Neural progenitor cell (in vitro differentiated cells): ENCODE data around the gene LY6G5C. TPM values are rescaled to one million over a fixed set of nuclear protein-coding genes. Genes with fewer than 3 reads are reported as not detected.

ENCODE experiments used
- DNase-seq: peaks from one replicate; pipeline ENCODE4 v3.0.0-alpha.2; 2016; ENCODE audit warnings: low spot score
- H2AFZ ChIP-seq: fragments of 200-600 bp; sonication (generic); replicated peaks from 2 replicates; pipeline ENCODE4 v1.6.1; 2016; ENCODE audit warnings: antibody characterized with exemption
- H3F3A ChIP-seq: fragments of 200-600 bp; sonication (generic); 2 replicates; pipeline ENCODE4 v1.6.1; 2016; ENCODE audit warnings: antibody characterized with exemption, low read depth
- H3K27ac ChIP-seq: fragments of 200-600 bp; sonication (generic); 2 replicates; pipeline ENCODE4 v1.5.1; 2016; ENCODE audit warnings: mild to moderate bottlenecking
- H3K27me3 ChIP-seq: fragments of 200-600 bp; sonication (generic); 2 replicates; pipeline ENCODE4 v1.6.1; 2016; ENCODE audit warnings: mild to moderate bottlenecking, moderate library complexity
- H3K36me3 ChIP-seq: fragments of 200-600 bp; sonication (generic); 2 replicates; pipeline ENCODE4 v1.5.1; 2016
- H3K4me1 ChIP-seq: fragments of 200-600 bp; sonication (generic); 2 replicates; pipeline ENCODE4 v1.6.1; 2016; ENCODE audit warnings: mixed run types
- H3K4me2 ChIP-seq: fragments of 200-600 bp; sonication (generic); 2 replicates; pipeline ENCODE4 v1.6.1; 2016
- H3K4me3 ChIP-seq: fragments of 200-600 bp; sonication (generic); 2 replicates; pipeline ENCODE4 v1.5.1; 2016
- H3K79me2 ChIP-seq: fragments of 200-600 bp; sonication (generic); 2 replicates; pipeline ENCODE4 v1.6.1; 2016; ENCODE audit warnings: low read depth
- H3K9ac ChIP-seq: fragments of 200-600 bp; sonication (generic); 2 replicates; pipeline ENCODE4 v1.6.1; 2016
- H3K9me3 ChIP-seq: fragments of 200-600 bp; sonication (generic); 2 replicates; pipeline ENCODE4 v1.5.1; 2016; ENCODE audit warnings: low read depth
- H4K20me1 ChIP-seq: fragments of 200-600 bp; sonication (generic); 2 replicates; pipeline ENCODE4 v1.6.1; 2016; ENCODE audit warnings: low read depth
- H3K27ac Mint-ChIP-seq: 3 replicates; pipeline ENCODE4 v1.8.0; 2021; ENCODE audit warnings: mixed read lengths
- H3K27me3 Mint-ChIP-seq: 2 replicates; pipeline ENCODE4 v1.8.0; 2022; ENCODE audit warnings: low read depth, mild to moderate bottlenecking, inconsistent platforms, moderate library complexity, mixed read lengths; ENCODE audit not compliant: insufficient read depth
- H3K36me3 Mint-ChIP-seq: 3 replicates; pipeline ENCODE4 v1.8.0; 2021; ENCODE audit warnings: mixed read lengths
- H3K4me1 Mint-ChIP-seq: 3 replicates; pipeline ENCODE4 v1.8.0; 2021; ENCODE audit warnings: mixed read lengths
- H3K4me3 Mint-ChIP-seq: 3 replicates; pipeline ENCODE4 v1.8.0; 2021; ENCODE audit warnings: mild to moderate bottlenecking, moderate library complexity, mixed read lengths
- H3K9me3 Mint-ChIP-seq: 3 replicates; pipeline ENCODE4 v1.8.0; 2020; ENCODE audit warnings: mixed read lengths
- EZH2 ChIP-seq: fragments of 200-600 bp; sonication (generic); IDR thresholded peaks from 2 replicates; pipeline ENCODE4 v1.6.1; 2017; ENCODE audit warnings: antibody characterized with exemption, mild to moderate bottlenecking, moderate library complexity
- EZH2phosphoT487 ChIP-seq: fragments of 200-600 bp; sonication (generic); IDR thresholded peaks from 2 replicates; pipeline ENCODE4 v1.6.1; 2017; ENCODE audit warnings: antibody characterized with exemption
- total RNA-seq: library from RNA; depleted of rRNA; stranded (reverse); fragments of >200 nt; gene quantifications from 2 replicates; pipeline ENCODE4 v1.2.3, GENCODE V29; 2015; ENCODE audit warnings: low replicate concordance
- TF ChIP-seq, protein P1 (sequence below): fragments of 200-600 bp; sonication (generic); IDR thresholded peaks from 2 replicates; pipeline ENCODE4 v1.5.1; 2017; ENCODE audit warnings: antibody characterized with exemption, mild to moderate bottlenecking

The LY6G5C gene
- total RNA-seq, 1 donor from 2014 or later: not detected

DNA sequence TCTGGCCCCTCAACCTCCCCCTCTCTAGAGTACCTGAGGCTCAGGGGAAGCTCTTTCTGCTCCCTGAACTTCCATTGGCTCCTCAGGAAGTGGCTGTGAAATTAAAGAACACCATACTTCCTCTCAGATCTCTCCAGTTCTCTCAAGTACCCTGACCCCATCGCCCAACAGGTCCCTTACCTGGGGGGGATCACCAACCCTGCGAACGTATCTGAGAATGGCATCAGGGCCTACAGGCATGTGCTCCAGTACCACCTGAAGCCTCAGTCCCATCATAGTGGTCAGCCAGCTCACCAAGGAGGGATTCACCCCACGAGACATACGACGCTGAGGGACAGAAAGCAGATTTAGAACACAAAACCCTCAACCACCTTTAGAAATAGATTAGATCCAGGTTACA is 40.3 kb downstream of the LY6G5C start:
- Histone ChIP-seq H3F3A (peaks cover 47% of the 10 kb centered on the region), H3K36me3 (no peaks in the 10 kb centered on the region), H3K4me3 (no peak overlapping the region), H3K4me2 (no peak overlapping the region), H3K27ac (no peak overlapping the region), H3K4me1 (no peaks in the 10 kb centered on the region), H3K9me3 (no peaks in the 10 kb centered on the region), H2AFZ (no peak overlapping the region), H4K20me1 (peaks cover 29% of the 10 kb centered on the region), H3K79me2 (no peaks in the 10 kb centered on the region), H3K9ac (no peak overlapping the region), H3K27me3 (no peaks in the 10 kb centered on the region)
- H3K4me3 Mint-ChIP-seq: no peak overlapping the region
- TF ChIP-seq EZH2phosphoT487 (no peak), EZH2 (no peak)
- TF ChIP-seq, protein P1, sequence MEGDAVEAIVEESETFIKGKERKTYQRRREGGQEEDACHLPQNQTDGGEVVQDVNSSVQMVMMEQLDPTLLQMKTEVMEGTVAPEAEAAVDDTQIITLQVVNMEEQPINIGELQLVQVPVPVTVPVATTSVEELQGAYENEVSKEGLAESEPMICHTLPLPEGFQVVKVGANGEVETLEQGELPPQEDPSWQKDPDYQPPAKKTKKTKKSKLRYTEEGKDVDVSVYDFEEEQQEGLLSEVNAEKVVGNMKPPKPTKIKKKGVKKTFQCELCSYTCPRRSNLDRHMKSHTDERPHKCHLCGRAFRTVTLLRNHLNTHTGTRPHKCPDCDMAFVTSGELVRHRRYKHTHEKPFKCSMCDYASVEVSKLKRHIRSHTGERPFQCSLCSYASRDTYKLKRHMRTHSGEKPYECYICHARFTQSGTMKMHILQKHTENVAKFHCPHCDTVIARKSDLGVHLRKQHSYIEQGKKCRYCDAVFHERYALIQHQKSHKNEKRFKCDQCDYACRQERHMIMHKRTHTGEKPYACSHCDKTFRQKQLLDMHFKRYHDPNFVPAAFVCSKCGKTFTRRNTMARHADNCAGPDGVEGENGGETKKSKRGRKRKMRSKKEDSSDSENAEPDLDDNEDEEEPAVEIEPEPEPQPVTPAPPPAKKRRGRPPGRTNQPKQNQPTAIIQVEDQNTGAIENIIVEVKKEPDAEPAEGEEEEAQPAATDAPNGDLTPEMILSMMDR: no peak
- no peaks in the 10 kb centered on the region for H3K4me1 Mint-ChIP-seq
- H3K27ac Mint-ChIP-seq: no peak overlapping the region
- no peaks in the 10 kb centered on the region for H3K9me3 Mint-ChIP-seq
- peaks cover 2% of the 10 kb centered on the region for H3K27me3 Mint-ChIP-seq
- DNase-seq: no peak
- H3K36me3 Mint-ChIP-seq: peaks cover 45% of the 10 kb centered on the region

DNA sequence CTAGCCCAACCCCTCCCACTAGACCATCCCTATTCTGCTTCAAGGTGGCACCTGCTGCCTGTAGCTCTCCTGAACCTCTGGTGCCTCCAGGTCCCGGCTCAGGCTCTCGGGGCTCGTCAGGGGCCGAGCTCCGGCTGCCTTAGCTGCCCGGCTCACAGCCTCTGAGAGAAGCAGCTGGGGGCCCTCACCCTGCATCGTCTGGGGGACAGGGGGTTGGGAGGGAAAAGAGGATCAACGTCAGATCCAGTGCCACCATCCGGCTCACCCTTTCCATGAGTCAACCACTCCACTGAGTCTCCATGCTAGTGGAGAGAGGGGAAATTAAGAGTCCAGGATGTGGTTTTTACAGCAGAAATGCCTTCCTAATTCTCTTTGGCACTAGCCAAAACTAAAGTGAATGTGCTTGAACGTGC is 41.4 kb downstream of the LY6G5C start:
- no peaks in the 10 kb centered on the region for H3K9me3 ChIP-seq
- Mint-ChIP-seq H3K4me3 (no peak overlapping the region), H3K27me3 (peaks cover 2% of the 10 kb centered on the region), H3K36me3 (peaks cover 43% of the 10 kb centered on the region), H3K27ac (no peak overlapping the region), H3K9me3 (no peaks in the 10 kb centered on the region), H3K4me1 (no peaks in the 10 kb centered on the region)
- no peak overlapping the region for H3K9ac ChIP-seq
- no peak overlapping the region for H2AFZ ChIP-seq
- no peak for DNase-seq
- no peak overlapping the region for H3K27ac ChIP-seq
- H3K4me2 ChIP-seq: no peak overlapping the region
- no peaks in the 10 kb centered on the region for H3K79me2 ChIP-seq
- no peak overlapping the region for H3K4me3 ChIP-seq
- no peaks in the 10 kb centered on the region for H3K4me1 ChIP-seq
- no peaks in the 10 kb centered on the region for H3K27me3 ChIP-seq
- TF ChIP-seq EZH2phosphoT487 (no peak), EZH2 (no peak)
- TF ChIP-seq, protein P1: no peak
- H4K20me1 ChIP-seq: peaks cover 40% of the 10 kb centered on the region
- H3F3A ChIP-seq: peaks cover 58% of the 10 kb centered on the region
- no peaks in the 10 kb centered on the region for H3K36me3 ChIP-seq

DNA sequence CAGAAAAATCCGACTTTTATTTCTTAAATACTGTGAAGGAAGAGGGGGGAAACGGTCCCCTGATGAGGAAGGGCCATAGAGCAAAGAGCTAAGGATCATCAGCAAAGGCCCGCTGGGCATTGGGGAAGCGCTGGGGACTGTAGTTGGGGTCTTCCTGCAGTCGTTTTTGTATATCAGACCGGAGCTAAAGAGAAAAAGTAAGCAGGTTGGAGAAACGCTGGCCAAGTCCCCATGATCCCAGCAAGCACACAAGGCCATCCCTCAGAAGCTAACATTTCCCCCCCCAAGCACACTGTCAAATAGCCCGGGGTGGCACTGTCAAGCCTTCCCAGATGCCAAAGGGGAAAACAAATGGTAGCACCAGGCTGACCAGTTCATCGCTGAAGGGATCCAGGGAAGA is 41.8 kb downstream of the LY6G5C start:
- Histone ChIP-seq H2AFZ (no peak overlapping the region), H3K27me3 (no peaks in the 10 kb centered on the region), H3K4me1 (no peaks in the 10 kb centered on the region), H3K36me3 (peaks cover under 1% of the 10 kb centered on the region), H3K4me3 (no peak overlapping the region), H3K9me3 (no peaks in the 10 kb centered on the region), H3K9ac (no peak overlapping the region), H3K4me2 (no peak overlapping the region), H4K20me1 (peaks cover 44% of the 10 kb centered on the region), H3K27ac (no peak overlapping the region), H3K79me2 (peaks cover 3% of the 10 kb centered on the region), H3F3A (peaks cover 62% of the 10 kb centered on the region)
- peaks cover 2% of the 10 kb centered on the region for H3K27me3 Mint-ChIP-seq
- DNase-seq: no peak
- TF ChIP-seq, protein P1: no peak
- no peak for TF ChIP-seq EZH2phosphoT487
- no peak for TF ChIP-seq EZH2
- no peak overlapping the region for H3K27ac Mint-ChIP-seq
- no peak overlapping the region for H3K4me3 Mint-ChIP-seq
- H3K9me3 Mint-ChIP-seq: no peaks in the 10 kb centered on the region
- H3K36me3 Mint-ChIP-seq: peaks cover 45% of the 10 kb centered on the region
- no peaks in the 10 kb centered on the region for H3K4me1 Mint-ChIP-seq
